Measurements from ENCODE around the gene TTLL6.
A peak's percentile ranks its signal among the peaks of the same experiment; 100 is the strongest.

TTLL6 gene

DNA sequence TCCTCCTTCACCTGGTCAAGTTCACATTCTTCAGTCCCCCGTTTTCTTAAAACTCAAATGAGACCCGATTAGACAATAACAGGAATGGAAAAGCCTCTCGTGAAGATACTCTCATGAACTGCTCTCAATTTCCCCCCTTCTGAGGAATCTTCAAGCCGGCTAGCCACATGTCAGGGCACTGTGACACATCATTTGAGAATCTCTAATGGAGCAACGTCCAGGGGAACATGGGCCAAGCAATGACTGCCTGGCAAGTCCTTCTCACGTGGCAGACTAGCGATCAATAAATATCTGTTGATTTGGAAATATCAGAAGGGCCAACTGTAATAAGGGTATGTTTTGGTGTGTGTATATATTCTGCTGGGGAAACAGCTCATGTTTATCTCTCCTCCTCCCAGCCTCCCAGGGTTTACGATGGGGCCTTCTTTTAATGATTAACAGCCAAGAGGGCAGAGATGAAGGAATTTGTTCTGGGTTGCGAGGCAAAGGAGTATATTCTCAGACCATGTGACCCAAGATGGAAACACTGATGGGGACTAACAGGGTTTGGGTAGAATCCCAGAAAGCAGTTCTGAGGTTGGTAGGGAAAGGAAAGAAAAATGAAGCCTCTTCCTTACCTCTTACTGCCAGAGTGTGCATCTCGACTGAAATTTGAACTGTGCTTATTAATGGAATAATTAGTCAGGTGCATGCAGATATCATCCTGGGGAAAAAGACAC lies 21.4 kb downstream of the TTLL6 start:
- DNase-seq (ENCODE audit: low read depth), result peak; percentile 73
- H3K4me3 ChIP-seq (ENCODE audit: low read depth, low read length), result no peak overlapping the region
- TF ChIP-seq, protein P1, sequence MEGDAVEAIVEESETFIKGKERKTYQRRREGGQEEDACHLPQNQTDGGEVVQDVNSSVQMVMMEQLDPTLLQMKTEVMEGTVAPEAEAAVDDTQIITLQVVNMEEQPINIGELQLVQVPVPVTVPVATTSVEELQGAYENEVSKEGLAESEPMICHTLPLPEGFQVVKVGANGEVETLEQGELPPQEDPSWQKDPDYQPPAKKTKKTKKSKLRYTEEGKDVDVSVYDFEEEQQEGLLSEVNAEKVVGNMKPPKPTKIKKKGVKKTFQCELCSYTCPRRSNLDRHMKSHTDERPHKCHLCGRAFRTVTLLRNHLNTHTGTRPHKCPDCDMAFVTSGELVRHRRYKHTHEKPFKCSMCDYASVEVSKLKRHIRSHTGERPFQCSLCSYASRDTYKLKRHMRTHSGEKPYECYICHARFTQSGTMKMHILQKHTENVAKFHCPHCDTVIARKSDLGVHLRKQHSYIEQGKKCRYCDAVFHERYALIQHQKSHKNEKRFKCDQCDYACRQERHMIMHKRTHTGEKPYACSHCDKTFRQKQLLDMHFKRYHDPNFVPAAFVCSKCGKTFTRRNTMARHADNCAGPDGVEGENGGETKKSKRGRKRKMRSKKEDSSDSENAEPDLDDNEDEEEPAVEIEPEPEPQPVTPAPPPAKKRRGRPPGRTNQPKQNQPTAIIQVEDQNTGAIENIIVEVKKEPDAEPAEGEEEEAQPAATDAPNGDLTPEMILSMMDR (conservative IDR thresholded peaks at IDR 0.05; ENCODE audit: low read depth, low read length), result no peak

DNA sequence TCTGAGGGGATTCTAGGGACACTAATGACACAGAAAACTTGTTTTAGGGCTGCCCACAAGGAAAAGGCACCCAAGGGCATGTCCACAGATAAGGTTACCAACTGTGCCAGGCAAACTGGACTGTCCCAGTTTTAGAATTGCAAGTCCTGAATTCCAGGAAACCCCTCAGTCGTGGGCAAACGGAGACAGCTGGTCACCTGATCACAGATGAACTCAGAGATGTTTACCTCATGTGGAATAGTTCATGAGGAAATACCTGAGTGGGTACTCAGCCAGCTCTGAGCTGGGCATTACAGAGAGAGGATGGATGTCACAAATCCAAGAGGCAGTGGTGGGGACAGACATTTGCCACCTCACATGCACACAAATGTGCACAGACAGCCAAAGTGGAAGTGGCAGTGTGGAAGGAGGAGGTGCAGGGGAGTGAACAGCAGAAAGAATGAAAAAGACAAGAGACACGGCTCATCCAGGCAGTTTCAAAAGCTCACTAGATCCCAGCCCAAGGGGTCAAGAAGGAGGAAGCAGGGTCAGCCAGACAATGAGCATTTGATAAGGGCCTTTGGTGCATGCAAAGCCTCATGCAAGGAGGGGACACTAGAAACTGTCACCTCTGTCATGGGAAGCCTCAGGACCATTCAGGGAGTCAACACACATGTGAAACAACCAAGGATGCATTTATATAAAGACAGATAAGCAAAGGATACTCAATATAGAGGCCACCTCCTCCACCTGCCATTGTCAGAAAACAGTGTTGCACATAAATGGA lies 24.8 kb downstream of the TTLL6 start:
- DNase-seq (ENCODE audit: low read depth), result no peak
- TF ChIP-seq, protein P1 (conservative IDR thresholded peaks at IDR 0.05; ENCODE audit: low read depth, low read length), result no peak

DNA sequence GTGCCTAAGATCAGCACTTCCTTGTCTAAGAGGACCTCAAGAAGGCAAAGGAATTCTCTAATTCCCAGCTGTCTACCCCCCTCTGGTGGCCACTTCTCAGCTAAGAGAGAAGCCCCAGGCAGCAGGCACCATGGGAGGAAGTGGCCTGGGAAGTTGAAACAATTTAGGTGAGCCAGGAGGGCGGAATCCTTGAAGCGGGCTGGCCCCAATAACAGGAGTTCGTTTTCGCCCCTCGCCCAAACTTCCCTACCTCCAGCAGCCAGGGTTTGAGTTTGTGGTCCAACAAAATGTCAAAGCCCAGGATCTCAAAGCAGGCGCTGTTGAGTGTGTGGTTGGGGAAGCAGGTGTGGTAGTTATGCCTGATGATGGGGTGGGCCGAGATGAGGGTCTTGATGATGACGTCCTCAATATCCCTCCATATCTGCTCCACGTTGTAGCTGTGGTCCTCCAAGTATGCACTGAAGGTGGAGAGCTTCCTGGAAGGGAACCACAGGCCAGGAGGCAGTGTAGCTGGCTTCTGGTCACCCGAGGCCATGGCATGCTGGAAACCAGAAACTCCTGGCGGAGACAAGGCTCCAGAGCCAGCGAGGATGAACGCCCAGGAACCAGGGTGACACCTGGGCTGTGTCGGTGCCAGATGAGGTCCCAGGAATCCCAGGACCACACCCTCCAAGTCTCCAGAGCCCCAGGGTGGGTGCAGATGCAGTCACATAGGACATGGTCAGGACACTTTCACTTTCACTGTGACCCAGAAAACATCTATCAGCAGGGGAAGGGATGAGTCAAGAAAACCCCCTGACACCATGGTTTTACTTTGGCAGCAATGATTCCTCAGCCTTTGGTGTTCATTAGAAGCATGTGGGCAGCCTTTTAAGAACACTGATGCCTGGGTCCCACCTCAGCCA lies 25.6 kb downstream of the TTLL6 start:
- no peak overlapping the region for H3K4me3 ChIP-seq (ENCODE audit: low read depth, low read length)
- TF ChIP-seq, protein P1 (conservative IDR thresholded peaks at IDR 0.05; ENCODE audit: low read depth, low read length), result peak; percentile 93
- peak; percentile 91 for DNase-seq (ENCODE audit: low read depth)

More for the DNA sequence above, 24.8 kb downstream of the TTLL6 start:
- no peak overlapping the region for H3K4me3 ChIP-seq (ENCODE audit: low read depth, low read length)

DNA sequence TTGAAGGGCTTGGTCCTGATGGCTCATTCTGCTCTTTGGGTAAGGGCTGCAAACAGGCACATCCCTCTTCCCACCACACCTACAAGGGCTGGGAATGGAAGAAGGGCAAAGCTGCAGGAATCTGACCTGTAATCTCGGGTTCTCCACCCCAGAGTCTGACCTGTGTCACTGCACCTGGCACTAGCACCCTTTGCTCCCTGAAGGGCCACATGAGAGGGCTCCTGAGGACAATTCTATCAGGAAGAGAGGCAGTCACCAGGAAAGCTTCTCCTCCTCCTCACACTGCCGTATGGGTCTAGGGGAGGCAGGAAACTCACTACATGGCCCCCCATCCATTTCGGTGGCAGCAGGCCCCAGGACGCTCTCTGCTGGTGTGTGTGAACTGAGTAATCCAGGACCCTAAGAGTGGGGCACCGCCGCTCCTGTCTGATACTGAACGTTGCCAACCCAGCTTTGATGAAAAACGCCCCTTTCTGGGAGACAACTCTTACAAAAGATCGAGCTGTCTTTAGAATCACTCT lies 26.4 kb downstream of the TTLL6 start:
- no peak overlapping the region for H3K4me3 ChIP-seq (ENCODE audit: low read depth, low read length)
- TF ChIP-seq, protein P1 (conservative IDR thresholded peaks at IDR 0.05; ENCODE audit: low read depth, low read length), result no peak
- DNase-seq (ENCODE audit: low read depth), result no peak

DNA sequence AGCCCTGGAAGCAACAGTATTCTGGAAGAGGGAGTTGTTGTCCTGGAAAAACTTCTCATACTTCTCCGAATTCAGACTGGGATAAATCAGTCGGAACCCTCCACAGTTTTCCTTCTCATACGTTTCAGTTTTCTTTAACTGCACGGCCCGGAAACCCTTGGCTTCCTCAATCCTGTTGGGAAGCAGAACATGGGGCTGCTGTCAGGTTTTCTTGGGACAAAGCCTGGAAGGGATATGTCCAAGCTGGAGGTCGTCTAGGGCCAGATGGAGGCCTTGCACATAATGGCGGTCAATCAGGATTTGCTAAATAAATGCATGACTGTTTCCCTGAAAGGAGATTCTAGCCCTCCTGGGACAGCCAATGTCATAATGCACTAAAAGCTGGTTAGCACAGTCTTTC lies 29.2 kb downstream of the TTLL6 start:
- H3K4me3 ChIP-seq (ENCODE audit: low read depth, low read length), result no peak overlapping the region
- TF ChIP-seq, protein P1 (conservative IDR thresholded peaks at IDR 0.05; ENCODE audit: low read depth, low read length), result no peak
- no peak for DNase-seq (ENCODE audit: low read depth)

DNA sequence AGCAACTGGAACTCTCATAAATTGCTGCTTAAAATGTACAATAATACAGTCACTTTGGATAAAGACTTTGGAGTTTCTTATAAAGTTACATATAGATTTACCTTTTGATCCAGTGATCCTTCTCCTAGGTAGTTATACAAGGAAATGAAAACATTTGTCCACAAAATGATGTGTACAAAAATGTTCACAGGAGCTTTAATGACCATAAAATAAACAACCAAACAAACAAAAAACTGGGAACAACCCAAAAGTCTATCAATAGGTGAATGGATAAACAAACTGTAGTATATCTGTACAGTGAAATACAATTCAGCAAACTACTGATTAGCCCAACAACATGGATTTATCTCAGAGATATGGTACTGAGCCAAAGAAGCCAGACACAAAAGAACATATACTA lies 37.6 kb downstream of the TTLL6 start:
- H3K4me3 ChIP-seq (ENCODE audit: low read depth, low read length), result no peak overlapping the region
- TF ChIP-seq, protein P1 (conservative IDR thresholded peaks at IDR 0.05; ENCODE audit: low read depth, low read length), result no peak
- no peak for DNase-seq (ENCODE audit: low read depth)

Data from choroid plexus epithelial cell (primary cell).